H9 (cell line): ENCODE results near the gene CNGB1. TPM values are rescaled to one million over a fixed set of nuclear protein-coding genes. Genes with fewer than 3 reads are reported as not detected.

ENCODE experiments used
- DNase-seq: peaks from one replicate; pipeline ENCODE4 v3.0.0-alpha.2; 2017
- H2AFZ ChIP-seq: one replicate; pipeline ENCODE4 v1.6.1; 2013; ENCODE audit warnings: mild to moderate bottlenecking, low read length, control low read depth, moderate library complexity
- H2AK5ac ChIP-seq: 2 replicates; pipeline ENCODE4 v1.6.1; 2013; ENCODE audit warnings: low read length, control low read depth, mixed read lengths; ENCODE audit not compliant: insufficient read length
- H2BK120ac ChIP-seq: one replicate; pipeline ENCODE4 v1.6.1; 2013; ENCODE audit warnings: low read depth, mild to moderate bottlenecking, low read length, control low read depth, inconsistent platforms; ENCODE audit not compliant: poor library complexity, severe bottlenecking
- H2BK12ac ChIP-seq: 2 replicates; pipeline ENCODE4 v1.6.1; 2013; ENCODE audit warnings: low read length, control low read depth, mixed read lengths, low read depth; ENCODE audit not compliant: insufficient read length
- H2BK15ac ChIP-seq: 2 replicates; pipeline ENCODE4 v1.6.1; 2013; ENCODE audit warnings: low read depth, low read length, control low read depth
- H2BK20ac ChIP-seq: one replicate; pipeline ENCODE4 v1.6.1; 2013; ENCODE audit warnings: low read depth, mild to moderate bottlenecking, low read length, control low read depth, inconsistent platforms; ENCODE audit not compliant: poor library complexity, severe bottlenecking
- H2BK5ac ChIP-seq: 2 replicates; pipeline ENCODE4 v1.6.1; 2013; ENCODE audit warnings: low read length, control low read depth, mixed read lengths; ENCODE audit not compliant: insufficient read length
- H3K14ac ChIP-seq: 2 replicates; pipeline ENCODE4 v1.6.1; 2013; ENCODE audit warnings: low read length, control low read depth; ENCODE audit not compliant: insufficient read depth
- H3K18ac ChIP-seq: 2 replicates; pipeline ENCODE4 v1.6.1; 2013; ENCODE audit warnings: low read depth, mild to moderate bottlenecking, mixed read lengths, low read length, control low read depth; ENCODE audit not compliant: insufficient read length
- H3K23ac ChIP-seq: 2 replicates; pipeline ENCODE4 v1.6.1; 2013; ENCODE audit warnings: low read length, control low read depth, mixed read lengths, low read depth; ENCODE audit not compliant: insufficient read length
- H3K23me2 ChIP-seq: 2 replicates; pipeline ENCODE4 v1.6.1; 2013; ENCODE audit warnings: low read depth, mild to moderate bottlenecking, mixed read lengths, low read length, control low read depth; ENCODE audit not compliant: insufficient read length, poor library complexity, severe bottlenecking
- H3K27ac ChIP-seq: 2 replicates; pipeline ENCODE4 v1.5.1; 2013; ENCODE audit warnings: low read length, control low read depth, mixed read lengths, low read depth; ENCODE audit not compliant: insufficient read length
- H3K27me3 ChIP-seq: 2 replicates; pipeline ENCODE4 v1.6.1; 2013; ENCODE audit warnings: low read length, control low read depth, inconsistent platforms; ENCODE audit not compliant: insufficient read depth
- H3K4ac ChIP-seq: 2 replicates; pipeline ENCODE4 v1.6.1; 2013; ENCODE audit warnings: low read depth, mild to moderate bottlenecking, control low read depth, inconsistent platforms, low read length, moderate library complexity
- H3K4me1 ChIP-seq: 2 replicates; pipeline ENCODE4 v1.6.1; 2013; ENCODE audit warnings: low read length, control low read depth, inconsistent platforms; ENCODE audit not compliant: insufficient read depth
- H3K4me2 ChIP-seq: 2 replicates; pipeline ENCODE4 v1.6.1; 2013; ENCODE audit warnings: low read length, control low read depth, mixed read lengths; ENCODE audit not compliant: insufficient read length, insufficient read depth
- H3K56ac ChIP-seq: 2 replicates; pipeline ENCODE4 v1.6.1; 2013; ENCODE audit warnings: low read depth, mild to moderate bottlenecking, mixed read lengths, low read length, control low read depth; ENCODE audit not compliant: insufficient read length
- H3K79me1 ChIP-seq: 2 replicates; pipeline ENCODE4 v1.6.1; 2013; ENCODE audit warnings: low read depth, mild to moderate bottlenecking, moderate library complexity, low read length, control low read depth, inconsistent platforms; ENCODE audit not compliant: insufficient read depth, poor library complexity, severe bottlenecking
- H3K79me2 ChIP-seq: 2 replicates; pipeline ENCODE4 v1.6.1; 2013; ENCODE audit warnings: low read length, control low read depth, inconsistent platforms; ENCODE audit not compliant: insufficient read depth
- H3K9ac ChIP-seq: 2 replicates; pipeline ENCODE4 v1.6.1; 2013; ENCODE audit warnings: low read length, control low read depth, mixed read lengths; ENCODE audit not compliant: insufficient read length; ENCODE audit errors: extremely low read depth
- H3K9me3 ChIP-seq: one replicate; pipeline ENCODE4 v1.6.1; 2013; ENCODE audit warnings: low read depth, low read length, inconsistent platforms; ENCODE audit not compliant: control insufficient read depth
- H3T11ph ChIP-seq: one replicate; pipeline ENCODE4 v1.6.1; 2013; ENCODE audit warnings: mild to moderate bottlenecking, low read length, control low read depth, inconsistent platforms
- H4K20me1 ChIP-seq: one replicate; pipeline ENCODE4 v1.6.1; 2013; ENCODE audit not compliant: control insufficient read depth, insufficient read length, insufficient read depth
- H4K5ac ChIP-seq: 2 replicates; pipeline ENCODE4 v1.6.1; 2013; ENCODE audit warnings: low read depth, mild to moderate bottlenecking, mixed read lengths, low read length, control low read depth; ENCODE audit not compliant: insufficient read length
- H4K8ac ChIP-seq: replicated peaks from 2 replicates; pipeline ENCODE4 v1.6.1; 2013; ENCODE audit warnings: low read length, control low read depth, mixed read lengths, low read depth; ENCODE audit not compliant: insufficient read length
- H4K91ac ChIP-seq: 2 replicates; pipeline ENCODE4 v1.6.1; 2013; ENCODE audit warnings: low read depth, mild to moderate bottlenecking, moderate library complexity, mixed read lengths, low read length, control low read depth; ENCODE audit not compliant: insufficient read length
- H3K27ac Mint-ChIP-seq, 3 experiments: 2 replicates in 2 of 3; 3 replicates in 1 of 3; pipeline ENCODE4 v1.8.0; 2020 to 2021; ENCODE audit warnings: mixed read lengths in 3 of 3, mild to moderate bottlenecking in 1 of 3, moderate library complexity in 1 of 3
- H3K27me3 Mint-ChIP-seq: 2 replicates; pipeline ENCODE4 v1.8.0; 2021; ENCODE audit warnings: low read depth, mild to moderate bottlenecking, moderate library complexity, mixed read lengths
- H3K36me3 Mint-ChIP-seq, 3 experiments: 2 replicates in 2 of 3; 3 replicates in 1 of 3; pipeline ENCODE4 v1.8.0; 2020 to 2021; ENCODE audit warnings: low read depth in 3 of 3, mixed read lengths in 3 of 3; ENCODE audit not compliant: insufficient read depth in 1 of 3
- H3K4me1 Mint-ChIP-seq, 2 experiments: 2 replicates each; pipeline ENCODE4 v1.8.0; 2020; ENCODE audit warnings: mixed read lengths in 2 of 2
- H3K4me3 Mint-ChIP-seq, 2 experiments: 2 replicates in 1 of 2; 3 replicates in 1 of 2; pipeline ENCODE4 v1.8.0; 2020 to 2021; ENCODE audit warnings: mild to moderate bottlenecking in 2 of 2, mixed read lengths in 2 of 2, moderate library complexity in 1 of 2
- H3K9me3 Mint-ChIP-seq, 2 experiments: 2 replicates in 1 of 2; 3 replicates in 1 of 2; pipeline ENCODE4 v1.8.0; 2020; ENCODE audit warnings: mild to moderate bottlenecking in 2 of 2, mixed read lengths in 2 of 2, moderate library complexity in 1 of 2
- WGBS: extraction: QIAGEN DNeasy Blood & Tissue Kit; methylation state at CpG from one replicate; pipeline ENCODE4 v1.1.7; 2013; ENCODE audit warnings: missing lambda C conversion rate, low lambda C conversion rate, mixed read lengths; ENCODE audit not compliant: insufficient read length; ENCODE audit errors: extremely low coverage; 5-methylcytosine and 5-hydroxymethylcytosine counted together
- total RNA-seq: library from RNA; stranded (reverse); gene quantifications from 2 replicates; pipeline ENCODE4 v1.2.1, GENCODE V29; 2021
- TF ChIP-seq, protein P1 (sequence below): fragments of 200-600 bp; sonication (generic); conservative IDR thresholded peaks from 3 replicates; pipeline ENCODE4 v1.8.0; 2021; ENCODE audit warnings: antibody characterized with exemption, mild to moderate bottlenecking

The CNGB1 gene
- total RNA-seq, 1 experiment from 2014 or later = not detected

DNA sequence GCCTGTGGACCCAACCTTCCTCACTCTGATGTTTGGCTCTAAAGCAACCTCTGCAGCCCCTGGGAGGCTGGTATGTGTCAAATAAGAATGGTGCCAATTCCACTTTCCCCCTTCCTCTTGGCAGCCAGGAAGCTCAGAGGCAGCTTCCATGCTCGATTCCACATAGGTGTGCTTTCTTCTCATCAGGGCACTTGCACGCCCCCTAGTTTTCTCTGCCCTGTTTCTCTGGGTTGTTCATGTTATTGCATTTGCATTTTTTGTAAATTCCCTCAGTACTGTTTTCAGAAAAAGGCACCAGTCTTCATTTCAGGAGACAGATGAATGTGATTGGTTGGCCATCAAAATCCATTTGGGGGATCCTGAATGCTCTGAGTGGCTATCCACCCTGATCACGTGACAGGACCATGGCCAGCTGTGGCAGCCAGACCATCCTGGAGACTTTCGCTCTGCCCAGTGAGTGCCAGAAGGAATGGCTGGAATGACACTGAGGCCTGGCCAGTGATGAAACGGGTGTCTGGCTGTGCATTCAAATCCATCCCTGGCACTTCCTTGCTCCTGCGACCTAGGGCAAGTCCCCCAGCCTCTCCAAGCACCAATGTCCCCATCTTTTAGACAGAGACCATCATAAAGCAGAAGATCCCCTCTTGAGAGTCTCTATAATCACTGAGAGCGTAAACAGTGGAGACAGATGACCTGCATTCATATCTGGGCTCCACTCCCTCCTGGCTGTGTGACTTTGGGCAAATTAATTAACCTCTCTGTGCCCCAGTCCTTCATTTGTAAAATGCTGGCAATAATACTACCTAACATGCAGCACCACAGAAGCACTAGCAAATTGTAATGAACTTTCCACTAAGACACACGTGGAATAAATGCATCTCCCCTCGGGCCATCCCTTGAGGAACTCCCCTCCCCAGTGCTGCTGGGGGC lies 56.4 kb downstream of the CNGB1 start:
- Histone ChIP-seq H3K4ac (no peak overlapping the region), H4K5ac (no peak overlapping the region), H2BK12ac (no peak overlapping the region), H3K18ac (no peak overlapping the region), H2BK120ac (no peak overlapping the region), H2BK5ac (no peak overlapping the region), H2AK5ac (no peak overlapping the region), H3K27me3 (no peaks in the 10 kb centered on the region), H3T11ph (no peak overlapping the region), H3K4me2 (no peak overlapping the region), H4K8ac (no peak overlapping the region), H3K14ac (no peak overlapping the region), H4K91ac (no peak overlapping the region), H2BK20ac (no peak overlapping the region), H3K23me2 (no peaks in the 10 kb centered on the region), H3K79me2 (no peaks in the 10 kb centered on the region), H3K27ac (no peak overlapping the region), H4K20me1 (no peaks in the 10 kb centered on the region), H3K4me1 (peaks cover 5% of the 10 kb centered on the region; the same call in 1 of the 2 replicates), H2AFZ (no peak overlapping the region), H3K56ac (no peak overlapping the region), H3K79me1 (no peaks in the 10 kb centered on the region), H2BK15ac (no peak overlapping the region), H3K23ac (no peak overlapping the region), H3K9me3 (no peaks in the 10 kb centered on the region), H3K9ac (no peak overlapping the region)
- H3K27ac Mint-ChIP-seq = peak overlapping the region in 1 of 3 experiments; percentile 21; a peak in 1 of 7 replicates
- H3K4me3 Mint-ChIP-seq = no peak overlapping the region
- no CpG with 5 or more reads among the region's 9 CpGs for WGBS
- no peaks in the 10 kb centered on the region for H3K36me3 Mint-ChIP-seq
- peaks cover 8% of the 10 kb centered on the region; the same call in 1 of the 2 replicates for H3K27me3 Mint-ChIP-seq
- no peaks in the 10 kb centered on the region; a peak in 1 of 5 replicates for H3K9me3 Mint-ChIP-seq
- DNase-seq = no peak
- TF ChIP-seq, protein P1, sequence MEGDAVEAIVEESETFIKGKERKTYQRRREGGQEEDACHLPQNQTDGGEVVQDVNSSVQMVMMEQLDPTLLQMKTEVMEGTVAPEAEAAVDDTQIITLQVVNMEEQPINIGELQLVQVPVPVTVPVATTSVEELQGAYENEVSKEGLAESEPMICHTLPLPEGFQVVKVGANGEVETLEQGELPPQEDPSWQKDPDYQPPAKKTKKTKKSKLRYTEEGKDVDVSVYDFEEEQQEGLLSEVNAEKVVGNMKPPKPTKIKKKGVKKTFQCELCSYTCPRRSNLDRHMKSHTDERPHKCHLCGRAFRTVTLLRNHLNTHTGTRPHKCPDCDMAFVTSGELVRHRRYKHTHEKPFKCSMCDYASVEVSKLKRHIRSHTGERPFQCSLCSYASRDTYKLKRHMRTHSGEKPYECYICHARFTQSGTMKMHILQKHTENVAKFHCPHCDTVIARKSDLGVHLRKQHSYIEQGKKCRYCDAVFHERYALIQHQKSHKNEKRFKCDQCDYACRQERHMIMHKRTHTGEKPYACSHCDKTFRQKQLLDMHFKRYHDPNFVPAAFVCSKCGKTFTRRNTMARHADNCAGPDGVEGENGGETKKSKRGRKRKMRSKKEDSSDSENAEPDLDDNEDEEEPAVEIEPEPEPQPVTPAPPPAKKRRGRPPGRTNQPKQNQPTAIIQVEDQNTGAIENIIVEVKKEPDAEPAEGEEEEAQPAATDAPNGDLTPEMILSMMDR = no peak
- H3K4me1 Mint-ChIP-seq = peaks cover 15 to 21% of the 10 kb centered on the region in 2 experiments
